ENCODE measurements around the gene METTL6. TPM values are rescaled to one million over a fixed set of nuclear protein-coding genes. Genes with fewer than 3 reads are reported as not detected.
"Not testable (repeated sequence)": the region's sequence is repeated elsewhere in the genome, so short reads cannot be mapped to it uniquely, and the experiment has no call there.

METTL6 gene
- total RNA-seq, 1 experiment from 2014 or later: 26.7 TPM

DNA sequence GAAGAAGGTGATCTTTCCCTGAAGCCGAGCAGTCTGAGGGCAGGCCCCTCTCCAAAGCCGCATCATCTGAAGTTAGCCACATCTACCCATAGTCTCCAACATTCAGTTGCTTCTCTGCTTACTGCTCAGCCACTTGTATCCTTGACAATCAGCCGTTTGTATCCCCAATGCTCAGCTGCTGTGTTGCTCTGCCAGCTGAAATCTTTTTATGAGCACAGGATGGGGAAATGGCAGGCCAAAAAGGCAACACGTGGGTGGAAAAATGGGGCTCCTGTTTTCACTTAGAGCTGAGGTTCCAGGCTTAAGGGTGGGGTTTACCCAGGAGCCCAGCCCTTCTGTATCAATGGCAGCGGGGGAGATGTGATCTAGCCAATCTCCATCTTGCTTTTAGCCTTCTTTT lies 36.3 kb downstream of the METTL6 start:
- H3K9me3 Mint-ChIP-seq (ENCODE audit: unreplicated experiment): no peaks in the 10 kb centered on the region
- POLR2A ChIA-PET: no interaction called here
- no peaks in the 10 kb centered on the region for H3K36me3 Mint-ChIP-seq (ENCODE audit: insufficient read depth, unreplicated experiment)
- TF ChIP-seq, protein P1, sequence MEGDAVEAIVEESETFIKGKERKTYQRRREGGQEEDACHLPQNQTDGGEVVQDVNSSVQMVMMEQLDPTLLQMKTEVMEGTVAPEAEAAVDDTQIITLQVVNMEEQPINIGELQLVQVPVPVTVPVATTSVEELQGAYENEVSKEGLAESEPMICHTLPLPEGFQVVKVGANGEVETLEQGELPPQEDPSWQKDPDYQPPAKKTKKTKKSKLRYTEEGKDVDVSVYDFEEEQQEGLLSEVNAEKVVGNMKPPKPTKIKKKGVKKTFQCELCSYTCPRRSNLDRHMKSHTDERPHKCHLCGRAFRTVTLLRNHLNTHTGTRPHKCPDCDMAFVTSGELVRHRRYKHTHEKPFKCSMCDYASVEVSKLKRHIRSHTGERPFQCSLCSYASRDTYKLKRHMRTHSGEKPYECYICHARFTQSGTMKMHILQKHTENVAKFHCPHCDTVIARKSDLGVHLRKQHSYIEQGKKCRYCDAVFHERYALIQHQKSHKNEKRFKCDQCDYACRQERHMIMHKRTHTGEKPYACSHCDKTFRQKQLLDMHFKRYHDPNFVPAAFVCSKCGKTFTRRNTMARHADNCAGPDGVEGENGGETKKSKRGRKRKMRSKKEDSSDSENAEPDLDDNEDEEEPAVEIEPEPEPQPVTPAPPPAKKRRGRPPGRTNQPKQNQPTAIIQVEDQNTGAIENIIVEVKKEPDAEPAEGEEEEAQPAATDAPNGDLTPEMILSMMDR (IDR thresholded peaks at IDR 0.05; ENCODE audit: unreplicated experiment): no peak
- no peaks in the 10 kb centered on the region for H3K27me3 Mint-ChIP-seq (ENCODE audit: insufficient read depth, unreplicated experiment)
- BruUV-seq (replicated peaks): no TSS peak
- H3K27ac Mint-ChIP-seq (ENCODE audit: low read depth, unreplicated experiment): no peak overlapping the region
- no peak for DNase-seq (ENCODE audit: unreplicated experiment)
- intact Hi-C loops (cut with micrococcal nuclease): no loop called here
- H3K4me1 Mint-ChIP-seq (ENCODE audit: insufficient read depth, unreplicated experiment): peaks cover 6% of the 10 kb centered on the region
- CTCF ChIA-PET: interaction anchor here (0.6 to 1.8 kb wide), 2 partner anchors 12 to 282 kb away, joined by 4 to 6 read pairs; no protein-coding TSS in a partner anchor
- H3K4me3 Mint-ChIP-seq (ENCODE audit: unreplicated experiment): no peak overlapping the region

DNA sequence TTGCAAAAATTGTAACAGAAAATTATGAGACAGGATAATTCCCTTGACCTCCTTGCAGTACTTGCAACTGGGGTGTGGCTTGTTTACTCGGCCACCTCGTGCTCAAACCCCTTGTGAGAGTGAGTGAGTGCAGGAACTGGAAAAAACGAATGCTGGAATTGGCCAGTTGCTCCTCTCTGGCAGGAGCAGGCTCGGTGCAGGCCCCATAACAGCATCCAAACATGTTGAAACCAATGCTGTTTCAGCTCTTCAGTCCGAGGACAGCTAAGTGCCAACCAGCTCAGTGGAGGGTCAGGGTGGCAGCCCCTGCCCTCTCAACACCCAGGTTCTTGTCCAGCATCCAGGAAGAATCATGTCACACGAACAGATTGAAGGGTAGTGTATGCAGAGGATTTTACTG lies 36.9 kb downstream of the METTL6 start:
- no TSS peak for BruUV-seq (replicated peaks)
- no peaks in the 10 kb centered on the region for H3K27me3 Mint-ChIP-seq (ENCODE audit: insufficient read depth, unreplicated experiment)
- ChIA-PET CTCF (interaction anchor here (0.6 to 1.8 kb wide), 2 partner anchors 11 to 281 kb away, joined by 4 to 6 read pairs; no protein-coding TSS in a partner anchor), POLR2A (no interaction called here)
- no peak for DNase-seq (ENCODE audit: unreplicated experiment)
- H3K36me3 Mint-ChIP-seq (ENCODE audit: insufficient read depth, unreplicated experiment): no peaks in the 10 kb centered on the region
- H3K9me3 Mint-ChIP-seq (ENCODE audit: unreplicated experiment): no peaks in the 10 kb centered on the region
- H3K27ac Mint-ChIP-seq (ENCODE audit: low read depth, unreplicated experiment): no peak overlapping the region
- TF ChIP-seq, protein P1 (IDR thresholded peaks at IDR 0.05; ENCODE audit: unreplicated experiment): no peak
- peaks cover 6% of the 10 kb centered on the region for H3K4me1 Mint-ChIP-seq (ENCODE audit: insufficient read depth, unreplicated experiment)
- no peak overlapping the region for H3K4me3 Mint-ChIP-seq (ENCODE audit: unreplicated experiment)
- intact Hi-C loops (cut with micrococcal nuclease): no loop called here

DNA sequence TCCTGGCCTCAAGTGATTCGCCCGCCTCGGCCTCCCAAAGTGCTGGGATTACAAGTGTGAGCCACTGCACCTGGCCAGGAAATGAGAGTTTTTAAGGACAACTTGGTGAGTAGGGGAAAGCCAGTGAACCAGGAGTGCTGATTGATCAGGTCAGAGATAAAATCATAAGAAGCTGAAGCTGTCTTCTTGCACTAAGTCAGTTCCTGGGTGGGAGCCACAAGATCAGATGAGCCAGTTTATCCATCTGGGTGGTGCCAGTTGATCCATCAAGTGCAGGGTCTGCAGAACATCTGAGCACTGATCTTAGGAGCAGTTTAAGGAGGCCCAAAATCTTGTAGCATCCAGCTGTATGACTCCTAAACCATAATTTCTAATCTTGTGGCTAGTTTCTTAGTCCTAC lies 39.0 kb downstream of the METTL6 start:
- ChIA-PET CTCF (interaction anchor here (0.6 to 1.7 kb wide), 10 partner anchors 9 to 280 kb away, joined by 3 to 7 read pairs (median 3); partner anchors contain the start of gene SH3BP5), POLR2A (interaction anchor here (0.7 kb wide), 1 partner anchor 22 kb away, joined by 5 read pairs; no protein-coding TSS in a partner anchor)
- H3K27me3 Mint-ChIP-seq (ENCODE audit: insufficient read depth, unreplicated experiment); H3K9me3 Mint-ChIP-seq (ENCODE audit: unreplicated experiment); H3K36me3 Mint-ChIP-seq (ENCODE audit: insufficient read depth, unreplicated experiment); H3K27ac Mint-ChIP-seq (ENCODE audit: low read depth, unreplicated experiment); BruUV-seq (replicated peaks); H3K4me1 Mint-ChIP-seq (ENCODE audit: insufficient read depth, unreplicated experiment); DNase-seq (ENCODE audit: unreplicated experiment); H3K4me3 Mint-ChIP-seq (ENCODE audit: unreplicated experiment); intact Hi-C loops (cut with micrococcal nuclease): not testable (repeated sequence)

DNA sequence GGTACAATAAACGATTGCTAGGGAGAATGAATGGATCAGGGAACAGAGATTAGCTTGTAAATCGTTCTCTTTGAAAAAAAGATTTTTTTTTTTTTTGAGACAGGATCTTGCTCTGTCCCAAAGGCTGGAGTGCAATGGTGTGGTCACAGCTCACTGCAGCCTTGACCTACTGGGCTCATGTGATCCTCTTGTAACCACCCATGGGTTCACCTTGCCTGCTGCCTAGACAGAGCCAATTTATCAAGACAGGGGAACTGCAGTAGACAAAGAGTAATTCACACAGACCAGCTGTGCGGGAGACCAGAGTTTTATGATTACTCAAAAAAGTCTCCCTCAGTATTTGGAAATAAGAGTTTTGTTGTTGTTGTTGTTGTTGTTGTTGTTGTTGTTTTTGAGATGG lies 39.6 kb downstream of the METTL6 start:
- Mint-ChIP-seq H3K4me3 (ENCODE audit: unreplicated experiment) (no peak overlapping the region), H3K27me3 (ENCODE audit: insufficient read depth, unreplicated experiment) (no peaks in the 10 kb centered on the region), H3K27ac (ENCODE audit: low read depth, unreplicated experiment) (no peak overlapping the region), H3K4me1 (ENCODE audit: insufficient read depth, unreplicated experiment) (peaks cover 6% of the 10 kb centered on the region), H3K36me3 (ENCODE audit: insufficient read depth, unreplicated experiment) (no peaks in the 10 kb centered on the region), H3K9me3 (ENCODE audit: unreplicated experiment) (no peaks in the 10 kb centered on the region)
- intact Hi-C loops (cut with micrococcal nuclease): no loop called here
- CTCF ChIA-PET: interaction anchor here (0.7 to 1.7 kb wide), 7 partner anchors 8 to 121 kb away, joined by 3 to 7 read pairs (median 4); partner anchors contain the start of gene SH3BP5
- no peak for DNase-seq (ENCODE audit: unreplicated experiment)
- TF ChIP-seq, protein P1 (IDR thresholded peaks at IDR 0.05; ENCODE audit: unreplicated experiment): no peak
- no TSS peak for BruUV-seq (replicated peaks)
- POLR2A ChIA-PET: interaction anchor here (1.0 kb wide), 1 partner anchor 17 kb away, joined by 3 read pairs; no protein-coding TSS in a partner anchor

Data from MCF 10A (cell line).